ENCODE data around the gene LCN2.

LCN2 gene

GRCh38 chr9:128193469-128194096, 44.3 kb downstream of the LCN2 start:
- no peak for DNase-seq (ENCODE audit: low read depth in 2 of 2)

- no peak for DNase-seq (ENCODE audit: low read depth in 2 of 2)
Measured at GRCh38 chr9:128201441-128202369, 52.5 kb downstream of the LCN2 start.

- DNase-seq (ENCODE audit: low read depth in 2 of 2) = no peak
Measured at GRCh38 chr9:128202648-128203023, 53.4 kb downstream of the LCN2 start.
